Ovary (tissue), 9 donors: Measurements from ENCODE around the gene DHRS1. TPM values are rescaled to one million over a fixed set of nuclear protein-coding genes. Genes with fewer than 3 reads are reported as not detected.

Experiments used
- DNase-seq, 5 donors: peaks; one replicate each; pipeline ENCODE4 v3.0.0-alpha.2; 2019 to 2020
- H3K27ac ChIP-seq, 2 donors: fragments of 200-600 bp; one replicate each; pipeline versions ENCODE4 v1.5.1 to v1.8.0; 2019 to 2022
- H3K27me3 ChIP-seq: fragments of 200-600 bp; one replicate; pipeline ENCODE4 v1.8.0; 2022
- H3K36me3 ChIP-seq: fragments of 200-600 bp; sonication (generic); one replicate; pipeline ENCODE4 v1.5.1; 2019
- H3K4me1 ChIP-seq: one replicate; pipeline ENCODE4 v1.8.1; 2013; ENCODE audit warnings: mild to moderate bottlenecking, moderate library complexity; ENCODE audit not compliant: insufficient read depth
- H3K4me3 ChIP-seq: fragments of 200-600 bp; sonication (generic); one replicate; pipeline ENCODE4 v1.5.1; 2017
- H3K9me3 ChIP-seq, 2 donors: fragments of 200-600 bp in 1 of 2; sonication (generic) in 1 of 2; one replicate each; pipeline versions ENCODE4 v1.5.1 to v1.8.1; 2013 to 2019; ENCODE audit warnings: mild to moderate bottlenecking in 1 of 2, moderate library complexity in 1 of 2
- CTCF ChIP-seq, 3 donors: fragments of 450-650 bp in 2 of 3; fragments of 200-600 bp in 1 of 3; IDR thresholded peaks; one replicate each; pipeline versions ENCODE4 v1.5.1 to v1.8.0; 2016 to 2022; ENCODE audit warnings: antibody characterized with exemption in 3 of 3, mild to moderate bottlenecking in 1 of 3
- EP300 ChIP-seq: sonication (generic); formaldehyde crosslinking; IDR thresholded peaks from one replicate; pipeline ENCODE4 v1.6.1; 2017; ENCODE audit warnings: antibody characterized with exemption
- POLR2A ChIP-seq: fragments of 450-650 bp; IDR thresholded peaks from one replicate; pipeline ENCODE4 v1.6.1; 2017; ENCODE audit warnings: antibody characterized with exemption, mild to moderate bottlenecking, moderate library complexity
- WGBS, 3 donors: extraction: QIAGEN DNeasy Blood & Tissue Kit in 1 of 3; methylation state at CpG; one replicate each; pipeline versions ENCODE4 v1.1.5 to v1.1.7; 2013 to 2017; 5-methylcytosine and 5-hydroxymethylcytosine counted together
- intact Hi-C, 4 donors: fragments of 100-400 bp; cut with DNase I; formaldehyde crosslinking; loops; one replicate each; pipeline versions ENCODE4 v1.11.0 to v1.15.1; 2022 to 2023
- polyA plus RNA-seq, 2 donors: library from polyadenylated mRNA; stranded (reverse); fragments of 200-250 nt in 1 of 2; fragments of 350-450 nt in 1 of 2; fragmentation: Illumina TruSeq in 1 of 2; extraction: RNeasy Lipid Tissue Mini Kit (QIAGEN cat#74804) in 1 of 2; gene quantifications; one replicate each; pipeline ENCODE4 v1.2.3, GENCODE V29; 2013 to 2014
- total RNA-seq, 7 donors: library from RNA; depleted of rRNA in 2 of 7; stranded (reverse); fragments of >200 nt in 2 of 7; fragmentation: NEBNext Ultra II Directional in 3 of 7; extraction: Animal tissue kit (Norgen Biotek cat#: 25700) in 3 of 7; gene quantifications; one replicate each; pipeline versions ENCODE4 v1.1.0 to v1.2.4, GENCODE V29; 2016 to 2023
- donor health status: DM: no; HTN: no; CAD: no; lungs with moderate emphysema.
- donor health status: DM: no; HTN: no; CAD: no.
- donor health status: Bipolar disorder and iron deficiency.
- donor health status: DM: yes; HTN: yes; CAD: no.
- donor health status: DM: no; HTN: no; CAD: no.
- donor health status: DM: yes; HTN: yes; CAD: no.

The DHRS1 gene
- total and polyA plus RNA-seq, 9 donors, result 12.8 to 35.6 (median 17.9) TPM

GRCh38 chr14:24271834-24272263 lies 27.7 kb downstream of the DHRS1 start:
- TF ChIP-seq POLR2A (no peak), CTCF (IDR thresholded peaks at IDR 0.05) (no peak), EP300 (no peak)
- no peak for DNase-seq
- no peaks in the 10 kb centered on the region for H3K27me3 ChIP-seq

GRCh38 chr14:24271134-24271833 lies 28.3 kb downstream of the DHRS1 start, which contains the start of gene RABGGTA:
Gene RABGGTA, minus strand, starts transcription at chr14:24271597. Its CDS starts 482 bp downstream, at chr14:24271115.
- Histone ChIP-seq H3K36me3 (no peaks in the 10 kb centered on the region), H3K9me3 (no peaks in the 10 kb centered on the region), H3K4me1 (peaks cover 2% of the 10 kb centered on the region), H3K27me3 (no peaks in the 10 kb centered on the region), H3K4me3 (peak within 1 kb of the TSS; percentile 73), H3K27ac (peak within 1 kb of the TSS; percentile 76 to 98)
- intact Hi-C loops, result no loop called here
- peak; percentile 83 to 92 (median 86) for DNase-seq
- TF ChIP-seq EP300 (no peak), POLR2A (no peak), CTCF (IDR thresholded peaks at IDR 0.05) (peak; percentile 44 to 84 (median 80))
- WGBS, 3 donors, result 0 to 1% (median 0%) methylated on average over 53 to 61 of the region's 61 CpGs

More at GRCh38 chr14:24271834-24272263, 27.7 kb downstream of the DHRS1 start:
- Histone ChIP-seq H3K27ac (peak overlapping the region; percentile 76 to 98), H3K4me1 (peaks cover 2% of the 10 kb centered on the region), H3K9me3 (no peaks in the 10 kb centered on the region), H3K36me3 (no peaks in the 10 kb centered on the region), H3K4me3 (peak overlapping the region; percentile 73)
- WGBS, 3 donors, result 14 to 22% (median 17%) methylated on average over 3 of the region's 3 CpGs
- intact Hi-C loops, result no loop called here

- TF ChIP-seq CTCF (IDR thresholded peaks at IDR 0.05) (no peak), EP300 (no peak), POLR2A (no peak)
- DNase-seq, result no peak
- intact Hi-C loops, result no loop called here
- Histone ChIP-seq H3K4me3 (peak overlapping the region; percentile 73), H3K36me3 (no peaks in the 10 kb centered on the region), H3K4me1 (peaks cover 2% of the 10 kb centered on the region), H3K9me3 (no peaks in the 10 kb centered on the region), H3K27ac (peak overlapping the region; percentile 76 to 98), H3K27me3 (no peaks in the 10 kb centered on the region)
- 13 to 14% (median 14%) methylated on average over 13 of the region's 13 CpGs for WGBS, 3 donors
These were observed 28.9 kb downstream of the DHRS1 start for GRCh38 chr14:24270537-24271133.

- H3K27me3 ChIP-seq, result no peaks in the 10 kb centered on the region
- H3K4me3 ChIP-seq, result no peak overlapping the region
- WGBS, 3 donors, result 90 to 93% (median 93%) methylated on average over 14 of the region's 14 CpGs
- no peaks in the 10 kb centered on the region for H3K36me3 ChIP-seq
- no peak for TF ChIP-seq CTCF (IDR thresholded peaks at IDR 0.05)
- TF ChIP-seq EP300, result no peak
- TF ChIP-seq POLR2A, result no peak
- intact Hi-C loops, result no loop called here
- peaks cover 2% of the 10 kb centered on the region for H3K4me1 ChIP-seq
- H3K27ac ChIP-seq, result peak overlapping the region in 1 of 2 donors; percentile 98
- no peak for DNase-seq
- no peaks in the 10 kb centered on the region for H3K9me3 ChIP-seq
These were observed 29.6 kb downstream of the DHRS1 start for GRCh38 chr14:24269910-24270536.
